ENCODE results near the gene SCLT1.
"Not testable (repeated sequence)": the region's sequence is repeated elsewhere in the genome, so short reads cannot be mapped to it uniquely, and the experiment has no call there.

The SCLT1 gene

GRCh38 chr4:129093191-129093920 is at the start of gene SCLT1:
TSS of gene SCLT1 (minus strand) at chr4:129093539. CDS start at chr4:129093103, 436 bp downstream.
- DNase-seq (ENCODE audit: low spot score): peak; percentile 93

DNA sequence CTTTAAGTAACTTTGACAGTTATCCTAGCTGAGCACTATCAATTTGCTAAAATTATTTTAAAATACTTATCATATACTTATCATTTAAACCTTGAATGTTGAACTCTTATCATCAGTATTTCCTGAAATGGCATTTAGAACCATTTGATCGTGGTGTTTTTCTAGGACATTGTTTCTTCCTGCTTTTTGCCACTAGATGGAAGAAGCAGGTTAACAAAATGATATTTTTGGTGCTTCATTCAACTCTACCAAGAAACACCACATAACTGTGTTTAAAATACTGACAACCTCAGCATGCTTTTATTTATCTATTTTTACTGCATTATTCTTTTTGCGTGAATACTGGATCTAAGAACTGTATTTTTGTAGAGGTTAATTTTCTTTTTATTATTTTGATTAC is 47.2 kb upstream of the SCLT1 start:
- DNase-seq (ENCODE audit: low spot score): no peak

GRCh38 chr4:129138810-129139496 is 45.6 kb upstream of the SCLT1 start:
- no peak for DNase-seq (ENCODE audit: low spot score)

DNA sequence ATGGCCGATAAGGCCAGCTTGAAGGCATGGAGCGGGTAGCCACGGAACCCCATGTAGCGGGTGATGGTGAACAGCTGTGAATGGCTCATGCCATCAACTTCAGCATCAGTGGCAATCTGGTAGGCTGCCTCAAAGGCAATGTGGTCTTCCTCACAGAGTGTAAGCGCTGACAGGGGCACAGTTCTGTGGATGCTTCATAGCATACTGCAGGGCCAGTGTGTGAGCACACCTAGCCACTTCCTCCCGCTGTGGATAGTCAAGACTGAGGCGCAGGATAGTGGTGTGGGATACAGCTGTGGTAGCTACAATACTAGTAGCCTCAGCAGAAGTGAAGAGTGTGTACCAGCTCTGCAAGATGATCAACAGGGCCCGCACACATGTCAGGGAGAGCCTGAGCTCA is 43.1 kb upstream of the SCLT1 start:
- DNase-seq (ENCODE audit: low spot score): no peak

- DNase-seq (ENCODE audit: low spot score): no peak
Measured at GRCh38 chr4:129131343-129131742, 38.0 kb upstream of the SCLT1 start.

GRCh38 chr4:129129143-129129542 is 35.8 kb upstream of the SCLT1 start:
- DNase-seq (ENCODE audit: low spot score): no peak

DNA sequence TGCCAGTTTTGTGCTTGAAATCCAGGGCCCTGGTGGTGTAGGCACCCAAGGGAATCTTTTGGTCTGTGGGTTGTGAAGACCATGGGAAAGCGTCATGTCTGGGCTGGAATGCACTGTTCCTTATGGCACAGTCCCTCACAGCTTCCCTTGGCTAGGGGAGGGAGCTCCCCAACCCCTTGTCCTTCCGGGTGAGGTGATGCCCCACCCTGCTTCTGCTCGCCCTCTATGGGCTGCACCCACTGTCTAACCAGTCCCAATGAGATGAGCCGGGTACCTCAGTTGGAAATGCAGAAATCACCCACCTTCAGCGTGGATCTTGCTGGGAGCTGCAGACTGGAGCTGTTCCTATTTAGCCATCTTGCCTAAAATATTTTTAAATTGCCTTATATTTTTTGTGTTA is 33.3 kb upstream of the SCLT1 start:
- DNase-seq (ENCODE audit: low spot score): not testable (repeated sequence)

DNA sequence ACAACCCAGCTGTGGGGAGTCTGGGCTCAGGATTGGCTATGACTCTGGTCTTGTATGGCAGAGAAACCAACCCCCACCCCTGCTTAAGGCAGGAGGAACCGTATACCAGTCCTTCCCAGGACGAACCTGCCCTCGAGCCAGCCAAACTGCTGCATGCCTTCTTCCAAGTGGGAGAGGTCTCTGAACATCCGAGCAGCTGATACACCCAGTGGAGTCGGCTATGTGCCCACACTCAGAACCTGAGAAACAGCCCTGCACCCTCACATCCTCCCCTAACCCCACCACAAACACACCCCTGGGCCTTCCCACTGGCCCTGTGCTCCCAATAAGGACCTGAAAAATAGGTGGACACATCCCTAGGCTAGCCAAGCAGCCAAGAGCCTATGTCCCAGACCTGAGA is 24.4 kb upstream of the SCLT1 start:
- DNase-seq (ENCODE audit: low spot score): no peak

DNA sequence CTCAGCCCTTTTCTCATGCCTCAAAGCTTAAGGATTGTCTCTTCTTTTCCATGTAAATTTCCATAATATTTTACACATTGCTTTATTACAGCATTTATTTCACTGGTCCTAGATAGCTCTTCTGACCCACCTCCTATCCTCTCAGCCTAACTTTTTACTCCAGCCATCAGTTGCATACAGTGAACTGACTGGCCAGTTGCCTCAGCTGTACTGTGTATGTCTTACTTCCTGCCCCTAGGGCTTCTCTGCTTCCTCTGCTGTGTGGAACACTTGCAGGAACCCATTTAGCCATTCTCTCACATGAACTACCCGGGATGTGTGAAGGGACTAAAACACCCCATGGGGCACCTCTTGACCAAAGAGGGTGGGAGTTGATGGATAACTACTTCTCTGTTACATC is 20.6 kb upstream of the SCLT1 start:
- no peak for DNase-seq (ENCODE audit: low spot score)

GRCh38 chr4:129113434-129113833 is 20.1 kb upstream of the SCLT1 start:
- no peak for DNase-seq (ENCODE audit: low spot score)

- DNase-seq (ENCODE audit: low spot score): no peak
Measured at GRCh38 chr4:129111919-129112318, 18.6 kb upstream of the SCLT1 start.

- no peak for DNase-seq (ENCODE audit: low spot score)
Measured at GRCh38 chr4:129110931-129111330, 17.6 kb upstream of the SCLT1 start.

DNA sequence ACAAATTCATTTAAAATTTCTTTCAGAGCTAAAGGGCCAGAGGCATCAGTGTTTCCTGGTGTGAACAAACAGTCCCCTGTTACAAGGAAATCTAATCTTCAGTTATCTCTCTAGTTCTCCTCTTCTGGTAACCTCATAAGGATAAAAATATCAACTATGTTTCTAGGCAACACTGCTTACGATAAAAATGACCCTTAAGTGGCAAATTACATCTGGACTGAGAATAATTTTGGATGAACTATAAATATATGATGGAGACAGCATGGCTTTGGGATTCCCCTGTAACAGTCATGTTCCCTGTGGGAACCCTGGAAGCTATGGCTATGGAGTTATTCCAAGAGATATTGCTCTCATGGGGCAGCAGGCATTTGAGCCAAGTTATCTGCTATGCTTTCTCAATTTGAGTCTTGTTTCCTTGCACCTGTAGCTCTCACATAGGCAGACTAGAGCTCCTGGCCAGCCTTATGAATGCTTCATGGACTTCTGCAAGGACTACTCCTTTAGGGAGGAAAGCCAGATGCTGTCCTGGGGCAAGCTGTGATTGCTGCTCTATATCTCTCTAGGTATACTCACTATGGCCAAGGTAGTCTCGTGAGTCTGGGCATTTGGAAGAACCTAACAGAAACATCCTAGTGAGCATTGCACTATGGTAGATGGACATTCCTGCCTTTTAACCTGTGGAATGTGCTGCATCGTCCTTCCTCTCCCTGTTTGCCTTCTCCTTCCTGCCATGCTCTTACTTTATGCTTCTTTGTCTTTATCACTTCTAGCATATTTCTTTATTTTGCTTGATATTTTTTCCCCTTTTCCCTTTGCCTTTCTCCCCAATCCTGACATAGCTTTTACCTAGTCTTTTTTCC is 16.9 kb upstream of the SCLT1 start:
- no peak for DNase-seq (ENCODE audit: low spot score)

GRCh38 chr4:129098531-129099001 is 5.2 kb upstream of the SCLT1 start:
- DNase-seq (ENCODE audit: low spot score): no peak

DNA sequence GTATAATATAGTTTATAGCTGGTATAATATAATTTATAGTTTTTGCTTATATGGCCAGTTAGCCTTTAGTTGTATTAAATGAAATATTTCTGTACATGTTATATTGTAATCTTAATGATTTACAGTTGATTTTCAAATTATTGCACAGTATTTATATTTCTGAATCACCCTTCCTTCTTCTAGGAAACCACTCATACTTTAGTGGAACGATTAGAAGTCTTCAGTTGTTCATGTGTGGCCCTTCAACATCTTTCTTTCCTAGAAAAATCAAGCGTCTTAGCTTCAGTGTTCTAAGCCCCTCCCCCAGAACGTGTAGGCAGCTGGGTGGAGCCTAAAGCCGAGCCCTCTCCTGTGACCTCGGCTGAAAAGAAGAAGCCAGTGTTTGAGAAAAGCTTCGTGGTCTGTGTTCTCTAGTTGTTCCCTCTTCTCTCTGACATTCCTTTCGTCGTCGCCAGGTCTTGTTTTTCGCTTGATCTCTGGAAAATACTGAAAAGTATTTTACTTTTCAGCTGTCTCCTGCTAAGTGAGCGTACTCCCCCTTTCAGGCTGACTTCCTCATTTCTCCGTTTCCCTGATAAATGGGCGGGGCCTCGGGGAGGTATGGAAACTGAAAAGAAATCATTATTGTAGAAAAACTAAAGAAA is 2.6 kb upstream of the SCLT1 start, which contains the start of gene C4orf33:
TSS of gene C4orf33 (plus strand) at position 342 of the 644 bp plus-strand sequence. CDS start 6,459 bp downstream, outside the sequence.
- DNase-seq (ENCODE audit: low spot score): peak; percentile 73

GRCh38 chr4:129094347-129094746 is 1.0 kb upstream of the SCLT1 start:
- no peak for DNase-seq (ENCODE audit: low spot score)

GRCh38 chr4:129092631-129093190 is 628 bp downstream of the SCLT1 start:
- DNase-seq (ENCODE audit: low spot score): peak; percentile 9

DNA sequence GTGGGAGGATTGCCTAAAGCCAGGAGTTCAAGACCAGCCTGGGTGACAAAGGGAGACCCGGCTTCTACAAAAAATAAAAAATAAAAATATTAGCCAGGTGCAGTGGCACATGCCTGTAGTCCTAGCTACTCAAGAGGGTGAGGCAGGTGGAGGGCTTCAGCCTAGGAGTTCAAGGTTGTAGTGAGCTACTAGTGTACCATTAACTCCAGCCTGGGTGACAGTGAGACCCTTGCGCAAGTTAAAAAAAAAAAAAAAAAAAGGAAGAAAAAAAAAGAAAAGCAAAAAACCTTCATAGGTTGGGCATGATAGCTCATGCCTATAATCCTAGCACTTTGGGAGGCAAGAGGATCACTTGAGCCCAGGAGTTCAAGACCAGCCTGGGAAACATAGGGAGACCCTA is 5.8 kb downstream of the SCLT1 start:
- no peak for DNase-seq (ENCODE audit: low spot score)

DNA sequence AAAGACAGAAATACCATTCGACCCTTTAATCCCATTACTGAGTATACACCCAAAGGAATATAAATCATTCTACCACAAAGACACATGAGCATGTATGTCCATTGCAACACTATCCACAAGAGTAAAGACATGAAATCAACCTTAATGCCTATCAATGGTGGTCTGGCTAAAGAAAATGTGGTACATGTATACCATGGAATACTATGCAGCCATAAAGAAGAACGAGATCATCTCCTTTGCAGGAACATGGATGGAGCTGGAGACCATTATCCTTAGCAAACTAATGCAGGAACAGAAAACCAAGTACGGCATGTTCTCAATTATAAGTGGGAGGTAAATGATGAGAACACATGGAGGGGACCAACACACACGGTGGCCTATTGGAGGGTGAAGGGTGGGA is 7.9 kb downstream of the SCLT1 start:
- DNase-seq (ENCODE audit: low spot score): no peak

GRCh38 chr4:129082302-129082701 is 11.0 kb downstream of the SCLT1 start:
- no peak for DNase-seq (ENCODE audit: low spot score)

DNA sequence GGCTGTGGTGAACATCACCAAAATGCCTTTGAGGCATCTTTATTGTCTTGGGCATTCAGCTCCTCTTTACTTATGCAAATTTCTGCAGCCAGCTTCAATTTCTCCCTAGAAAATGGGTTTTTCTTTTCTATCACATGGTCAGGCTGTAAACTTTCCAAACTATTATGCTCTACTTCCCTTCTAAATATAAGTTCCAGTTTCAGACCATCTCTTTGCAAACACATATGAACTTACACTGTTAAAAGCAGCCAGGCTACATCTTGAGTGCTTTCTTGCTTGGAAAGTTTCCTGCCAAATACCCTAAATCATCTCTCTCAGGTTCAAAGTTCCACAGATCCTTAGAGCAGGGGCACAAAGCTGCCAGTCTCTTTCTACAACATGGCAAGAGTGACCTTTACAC is 13.2 kb downstream of the SCLT1 start:
- no peak for DNase-seq (ENCODE audit: low spot score)

DNA sequence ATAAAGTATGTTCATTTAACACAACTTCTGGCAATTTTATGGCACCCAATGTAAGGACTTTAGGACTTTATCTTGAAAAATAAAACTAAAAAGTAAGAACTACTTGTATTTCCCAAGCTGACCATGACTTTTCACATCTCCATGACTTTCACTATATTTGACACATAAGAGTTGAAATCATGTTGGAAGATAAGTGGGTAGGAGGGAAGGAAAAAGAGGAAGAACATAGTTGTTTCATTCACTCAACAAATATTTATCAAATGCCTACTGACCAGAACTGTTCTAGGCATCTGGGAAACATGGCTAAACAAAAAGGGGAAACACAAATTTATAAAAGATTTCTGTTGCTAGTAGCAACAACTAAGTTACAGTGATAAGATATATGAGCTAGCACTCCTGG is 16.0 kb downstream of the SCLT1 start:
- DNase-seq (ENCODE audit: low spot score): no peak
